Spleen (tissue), 7 donors: ENCODE measurements around the gene NLRP10.

Experiments used
- CTCF ChIP-seq, 11 experiments: fragments of 200-600 bp in 7 of 11; fragments of 450-650 bp in 4 of 11; sonication (generic) in 4 of 11; IDR thresholded peaks in 8 of 11; conservative IDR thresholded peaks in 3 of 11; 1 replicate in 7 of 11; 2 replicates in 4 of 11; pipeline versions ENCODE4 v1.4.0 to v1.8.0; 2016 to 2021; ENCODE audit warnings: antibody characterized with exemption in 11 of 11, inconsistent platforms in 4 of 11, mild to moderate bottlenecking in 1 of 11
- POLR2A ChIP-seq, 3 donors: fragments of 450-650 bp; IDR thresholded peaks; one replicate each; pipeline ENCODE4 v1.5.1; 2017; ENCODE audit warnings: antibody characterized with exemption in 3 of 3, mild to moderate bottlenecking in 1 of 3
- POLR2AphosphoS5 ChIP-seq, 3 donors: sonication (generic); formaldehyde crosslinking; IDR thresholded peaks; one replicate each; pipeline ENCODE4 v1.5.1; 2017; ENCODE audit warnings: antibody characterized with exemption in 3 of 3
- donor health status: DM: no; HTN: no; CAD: no; lungs with moderate emphysema.
- donor health status: DM: no; HTN: no; CAD: no.
- donor health status: DM: no; HTN: no; CAD: no.

- TF ChIP-seq CTCF (IDR thresholded peaks at IDR 0.05 in 8 of 11, conservative IDR thresholded peaks at IDR 0.05 in 3 of 11) (no peak), POLR2A (IDR thresholded peaks at IDR 0.05) (no peak), POLR2AphosphoS5 (IDR thresholded peaks at IDR 0.05) (no peak)
Measured at GRCh38 chr11:7965386-7965785, at the start of gene NLRP10.
